ENCODE data around the gene TOR1B. TPM values are rescaled to one million over a fixed set of nuclear protein-coding genes. Genes with fewer than 3 reads are reported as not detected.

Gene TOR1B
- total RNA-seq, 2 donors from 2014 or later: 41.7 to 50.7 TPM

- intact Hi-C loops (cut with DNase I, micrococcal nuclease): no loop called here
- no peak for DNase-seq
- ATAC-seq: no peak
Observed at GRCh38 chr9:129858167-129858962, 55.4 kb downstream of the TOR1B start.

Other genes starting within 250 kb of the TOR1B start
- under 1 TPM in 1 of 2 donors, not detected in 1; 0.36 TPM for gene C9orf50, start 182.1 kb upstream of the TOR1B start, total RNA-seq
- 10 to 100 TPM; 23.2 to 25.8 TPM for gene NTMT1, start 177.0 kb upstream of the TOR1B start, total RNA-seq
- gene ASB6, start 161.0 kb upstream of the TOR1B start, total RNA-seq: 10 to 100 TPM; 17.5 to 18.3 TPM
- 1 to 10 TPM in 1 of 2 donors, under 1 TPM in 1; 0.52 to 1.1 TPM for gene PRRX2, start 137.5 kb upstream of the TOR1B start, total RNA-seq
- gene PTGES, start 50.1 kb upstream of the TOR1B start, total RNA-seq: 1 to 10 TPM; 2.5 to 5.0 TPM
- gene TOR1A, start 21.0 kb downstream of the TOR1B start, total RNA-seq: 10 to 100 TPM; 30.7 to 36.9 TPM
- 10 to 100 TPM; 34.6 to 41.3 TPM for gene C9orf78, start 32.1 kb downstream of the TOR1B start, total RNA-seq
- gene USP20, start 32.3 kb downstream of the TOR1B start, total RNA-seq: 10 to 100 TPM; 16.0 to 21.9 TPM
- 10 to 100 TPM; 27.2 to 53.0 TPM for gene FNBP1, start 240.0 kb downstream of the TOR1B start, total RNA-seq